NAMALWA (cell line): Measurements from ENCODE around the gene TANK.

Source experiments
- DNase-seq: peaks from one replicate; pipeline ENCODE4 v3.0.0-alpha.2; 2015; ENCODE audit warnings: low spot score

Gene TANK

GRCh38 chr2:161133366-161133765, 26.9 kb upstream of the TANK start:
- DNase-seq: no peak

GRCh38 chr2:161134547-161135518, 25.4 kb upstream of the TANK start:
- DNase-seq: no peak

- DNase-seq: peak; percentile 49
Measured at GRCh38 chr2:161135951-161136593, 24.2 kb upstream of the TANK start.

- DNase-seq: peak; percentile 93
Measured at GRCh38 chr2:161136696-161137324, 23.4 kb upstream of the TANK start.

- DNase-seq: peak; percentile 63
Measured at GRCh38 chr2:161138429-161138828, 21.8 kb upstream of the TANK start.

- peak; percentile 61 for DNase-seq
Measured at GRCh38 chr2:161139098-161139987, 20.9 kb upstream of the TANK start.

GRCh38 chr2:161141033-161141432, 19.2 kb upstream of the TANK start:
- no peak for DNase-seq

- no peak for DNase-seq
Measured at GRCh38 chr2:161146209-161146775, 13.9 kb upstream of the TANK start.

GRCh38 chr2:161146996-161147395, 13.2 kb upstream of the TANK start:
- no peak for DNase-seq

- DNase-seq: no peak
Measured at GRCh38 chr2:161147856-161148255, 12.4 kb upstream of the TANK start.

GRCh38 chr2:161150704-161151103, 9.5 kb upstream of the TANK start:
- no peak for DNase-seq

- no peak for DNase-seq
Measured at GRCh38 chr2:161152302-161152701, 7.9 kb upstream of the TANK start.

GRCh38 chr2:161158882-161159281, 1.3 kb upstream of the TANK start:
- no peak for DNase-seq

- no peak for DNase-seq
Measured at GRCh38 chr2:161159456-161160225, 587 bp upstream of the TANK start.

GRCh38 chr2:161161074-161161706, 962 bp downstream of the TANK start:
- peak; percentile 71 for DNase-seq

- DNase-seq: no peak
Measured at GRCh38 chr2:161163440-161163839, 3.2 kb downstream of the TANK start.

GRCh38 chr2:161164161-161164560, 3.9 kb downstream of the TANK start:
- DNase-seq: no peak

GRCh38 chr2:161165266-161165665, 5.0 kb downstream of the TANK start:
- no peak for DNase-seq

GRCh38 chr2:161165811-161166210, 5.6 kb downstream of the TANK start:
- peak; percentile 41 for DNase-seq
